OCI-LY1 (cell line): ENCODE data around the gene ZNF223.

Experiments used
- H2AFZ ChIP-seq: fragments of 200-600 bp; sonication (generic), shearing (Covaris generic); 2 replicates; pipeline ENCODE4 v1.6.0; 2014; ENCODE audit warnings: antibody characterized with exemption, mild to moderate bottlenecking, low read length
- H3F3A ChIP-seq: fragments of 200-600 bp; sonication (generic), shearing (Covaris generic); 2 replicates; pipeline ENCODE4 v1.6.0; 2014; ENCODE audit warnings: mild to moderate bottlenecking, antibody characterized with exemption, low read length, moderate library complexity; ENCODE audit not compliant: insufficient read depth
- H3K27ac ChIP-seq: fragments of 200-600 bp; sonication (generic); 2 replicates; pipeline ENCODE4 v1.5.1; 2014; ENCODE audit warnings: low read length, mixed run types, mild to moderate bottlenecking, low read depth; ENCODE audit not compliant: poor library complexity, severe bottlenecking
- H3K27me3 ChIP-seq: fragments of 200-600 bp; sonication (generic); 2 replicates; pipeline ENCODE4 v1.6.0; 2014; ENCODE audit warnings: antibody characterized with exemption, mild to moderate bottlenecking, low read length, moderate library complexity; ENCODE audit not compliant: insufficient read depth
- H3K36me3 ChIP-seq: fragments of 200-600 bp; sonication (generic); 2 replicates; pipeline ENCODE4 v1.6.1; 2014; ENCODE audit warnings: mild to moderate bottlenecking, antibody characterized with exemption, low read length, moderate library complexity, mixed read lengths; ENCODE audit not compliant: insufficient read depth
- H3K4me1 ChIP-seq: fragments of 200-600 bp; sonication (generic); 2 replicates; pipeline ENCODE4 v1.5.1; 2014; ENCODE audit warnings: mild to moderate bottlenecking, low read length, moderate library complexity; ENCODE audit not compliant: insufficient read depth, severe bottlenecking
- H3K4me2 ChIP-seq: fragments of 200-600 bp; sonication (generic), shearing (Covaris generic); 2 replicates; pipeline ENCODE4 v1.6.1; 2014; ENCODE audit warnings: low read length
- H3K4me3 ChIP-seq: fragments of 200-600 bp; sonication (generic); 2 replicates; pipeline ENCODE4 v1.5.1; 2014; ENCODE audit warnings: low read length, low read depth, mild to moderate bottlenecking, mixed read lengths; ENCODE audit not compliant: poor library complexity, severe bottlenecking
- H3K79me2 ChIP-seq: fragments of 200-600 bp; shearing (Covaris generic); 2 replicates; pipeline ENCODE4 v1.6.1; 2016; ENCODE audit warnings: mixed run types, low read length, mixed read lengths; ENCODE audit not compliant: insufficient read depth
- H3K9ac ChIP-seq: fragments of 200-600 bp; sonication (generic), shearing (Covaris generic); 2 replicates; pipeline ENCODE4 v1.6.1; 2014; ENCODE audit warnings: mild to moderate bottlenecking, low read length, mixed read lengths
- H3K9me2 ChIP-seq: fragments of 200-600 bp; sonication (generic), shearing (Covaris generic); 2 replicates; pipeline ENCODE4 v1.6.1; 2014; ENCODE audit warnings: low read depth, mild to moderate bottlenecking, low read length, mixed read lengths
- H3K9me3 ChIP-seq: fragments of 200-600 bp; shearing (Covaris generic); 2 replicates; pipeline ENCODE4 v1.6.1; 2014; ENCODE audit warnings: low read length, mixed read lengths
- H4K20me1 ChIP-seq: fragments of 200-600 bp; sonication (generic), shearing (Covaris generic); 2 replicates; pipeline ENCODE4 v1.6.0; 2016; ENCODE audit warnings: mild to moderate bottlenecking, low read length; ENCODE audit not compliant: insufficient read depth
- EZH2 ChIP-seq: fragments of 200-600 bp; sonication (generic), shearing (Covaris generic); IDR thresholded peaks from 2 replicates; pipeline ENCODE4 v1.8.0; 2017; ENCODE audit warnings: borderline replicate concordance, mixed run types, mild to moderate bottlenecking, antibody characterized with exemption, low read length, moderate library complexity, mixed read lengths
- TF ChIP-seq, protein P1 (sequence below): fragments of 200-600 bp; sonication (generic), shearing (Covaris generic); IDR thresholded peaks from 2 replicates; pipeline ENCODE4 v1.5.1; 2017; ENCODE audit warnings: mild to moderate bottlenecking, antibody characterized with exemption, low read length, moderate library complexity, mixed read lengths

The ZNF223 gene

DNA sequence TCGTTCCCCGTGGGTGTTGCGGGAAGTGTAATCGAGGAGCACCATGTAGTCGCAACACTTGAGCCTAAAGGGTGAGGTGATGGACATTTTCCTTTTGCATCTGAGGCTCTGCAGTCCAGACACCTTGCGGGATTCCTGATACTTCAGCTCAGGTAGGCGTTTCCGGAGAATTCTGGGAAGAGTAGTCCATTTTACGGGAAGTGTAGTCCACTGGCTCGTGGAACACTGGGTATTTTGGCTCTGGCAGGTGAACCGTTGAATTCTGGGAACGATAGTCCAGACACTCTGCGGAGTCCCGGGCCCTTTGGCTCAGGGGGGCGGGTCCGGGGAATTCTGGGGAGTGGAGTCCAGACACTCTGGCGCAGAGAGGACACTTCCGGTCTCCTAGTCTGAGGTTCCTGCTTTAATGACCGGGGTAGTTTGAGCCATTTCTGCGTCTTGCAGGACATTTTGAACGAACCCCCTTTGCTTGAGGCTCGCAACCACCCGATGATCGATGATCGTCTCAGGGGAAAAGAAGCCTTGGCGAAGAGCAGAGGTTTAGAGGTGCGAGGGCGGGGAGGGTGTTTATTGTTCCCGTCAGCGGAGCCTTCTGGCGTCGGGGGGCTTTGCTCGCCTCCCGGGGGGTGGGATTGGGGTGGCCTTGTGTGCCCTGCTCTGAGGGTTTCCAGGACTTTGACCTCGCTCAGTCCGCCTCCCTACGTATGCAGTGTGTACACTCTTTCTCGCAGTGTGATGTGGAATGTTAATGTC is at the start of gene ZNF223:
Gene ZNF223, plus strand, starts transcription at position 387 of the 753 bp plus-strand sequence. CDS start 3,141 bp downstream, outside the sequence.
- H4K20me1 ChIP-seq = no peaks in the 10 kb centered on the region
- no peak within 1 kb of the TSS for H3K4me2 ChIP-seq
- H3F3A ChIP-seq = no peaks in the 10 kb centered on the region
- peaks cover 7% of the 10 kb centered on the region for H3K27me3 ChIP-seq
- H3K9me3 ChIP-seq = no peaks in the 10 kb centered on the region
- H3K4me3 ChIP-seq = no peak within 1 kb of the TSS
- H3K36me3 ChIP-seq = no peaks in the 10 kb centered on the region
- H3K9ac ChIP-seq = no peak within 1 kb of the TSS
- TF ChIP-seq EZH2 = no peak
- TF ChIP-seq, protein P1, sequence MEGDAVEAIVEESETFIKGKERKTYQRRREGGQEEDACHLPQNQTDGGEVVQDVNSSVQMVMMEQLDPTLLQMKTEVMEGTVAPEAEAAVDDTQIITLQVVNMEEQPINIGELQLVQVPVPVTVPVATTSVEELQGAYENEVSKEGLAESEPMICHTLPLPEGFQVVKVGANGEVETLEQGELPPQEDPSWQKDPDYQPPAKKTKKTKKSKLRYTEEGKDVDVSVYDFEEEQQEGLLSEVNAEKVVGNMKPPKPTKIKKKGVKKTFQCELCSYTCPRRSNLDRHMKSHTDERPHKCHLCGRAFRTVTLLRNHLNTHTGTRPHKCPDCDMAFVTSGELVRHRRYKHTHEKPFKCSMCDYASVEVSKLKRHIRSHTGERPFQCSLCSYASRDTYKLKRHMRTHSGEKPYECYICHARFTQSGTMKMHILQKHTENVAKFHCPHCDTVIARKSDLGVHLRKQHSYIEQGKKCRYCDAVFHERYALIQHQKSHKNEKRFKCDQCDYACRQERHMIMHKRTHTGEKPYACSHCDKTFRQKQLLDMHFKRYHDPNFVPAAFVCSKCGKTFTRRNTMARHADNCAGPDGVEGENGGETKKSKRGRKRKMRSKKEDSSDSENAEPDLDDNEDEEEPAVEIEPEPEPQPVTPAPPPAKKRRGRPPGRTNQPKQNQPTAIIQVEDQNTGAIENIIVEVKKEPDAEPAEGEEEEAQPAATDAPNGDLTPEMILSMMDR = no peak
- H3K4me1 ChIP-seq = no peaks in the 10 kb centered on the region
- no peak within 1 kb of the TSS for H3K27ac ChIP-seq
- no peaks in the 10 kb centered on the region for H3K9me2 ChIP-seq
- H2AFZ ChIP-seq = no peak within 1 kb of the TSS
- no peaks in the 10 kb centered on the region for H3K79me2 ChIP-seq

DNA sequence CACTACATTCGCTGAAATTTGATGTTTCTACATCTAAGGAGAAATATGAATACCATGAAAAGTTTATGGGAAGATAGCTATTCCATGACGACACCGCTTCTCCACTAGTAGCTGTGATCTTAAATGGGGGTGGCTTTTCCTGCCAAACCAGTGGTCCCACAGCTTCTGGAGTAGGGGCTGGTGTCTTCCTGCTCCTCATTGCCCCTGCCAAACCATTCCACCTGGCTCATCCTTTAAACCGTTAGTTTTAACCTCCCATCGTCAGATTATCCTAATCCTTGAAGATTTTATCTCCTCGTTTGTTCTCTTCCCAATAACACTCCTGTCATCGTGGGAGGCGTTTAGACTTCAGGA is 49.6 kb upstream of the ZNF223 start:
- H3K79me2 ChIP-seq = no peaks in the 10 kb centered on the region
- TF ChIP-seq, protein P1 = no peak
- no peak for TF ChIP-seq EZH2
- H3K36me3 ChIP-seq = peaks cover 1% of the 10 kb centered on the region
- peak overlapping the region; percentile 77 for H3K4me2 ChIP-seq
- H3K9me2 ChIP-seq = no peaks in the 10 kb centered on the region
- H3K27ac ChIP-seq = no peak overlapping the region
- H3K4me3 ChIP-seq = peak overlapping the region; percentile 76
- H4K20me1 ChIP-seq = no peaks in the 10 kb centered on the region
- H3K4me1 ChIP-seq = peaks cover 11% of the 10 kb centered on the region
- H3K27me3 ChIP-seq = no peaks in the 10 kb centered on the region
- H3K9ac ChIP-seq = peak overlapping the region; percentile 69
- H3F3A ChIP-seq = no peaks in the 10 kb centered on the region
- H2AFZ ChIP-seq = peak overlapping the region; percentile 91; the same call in 1 of the 2 replicates
- H3K9me3 ChIP-seq = no peaks in the 10 kb centered on the region

DNA sequence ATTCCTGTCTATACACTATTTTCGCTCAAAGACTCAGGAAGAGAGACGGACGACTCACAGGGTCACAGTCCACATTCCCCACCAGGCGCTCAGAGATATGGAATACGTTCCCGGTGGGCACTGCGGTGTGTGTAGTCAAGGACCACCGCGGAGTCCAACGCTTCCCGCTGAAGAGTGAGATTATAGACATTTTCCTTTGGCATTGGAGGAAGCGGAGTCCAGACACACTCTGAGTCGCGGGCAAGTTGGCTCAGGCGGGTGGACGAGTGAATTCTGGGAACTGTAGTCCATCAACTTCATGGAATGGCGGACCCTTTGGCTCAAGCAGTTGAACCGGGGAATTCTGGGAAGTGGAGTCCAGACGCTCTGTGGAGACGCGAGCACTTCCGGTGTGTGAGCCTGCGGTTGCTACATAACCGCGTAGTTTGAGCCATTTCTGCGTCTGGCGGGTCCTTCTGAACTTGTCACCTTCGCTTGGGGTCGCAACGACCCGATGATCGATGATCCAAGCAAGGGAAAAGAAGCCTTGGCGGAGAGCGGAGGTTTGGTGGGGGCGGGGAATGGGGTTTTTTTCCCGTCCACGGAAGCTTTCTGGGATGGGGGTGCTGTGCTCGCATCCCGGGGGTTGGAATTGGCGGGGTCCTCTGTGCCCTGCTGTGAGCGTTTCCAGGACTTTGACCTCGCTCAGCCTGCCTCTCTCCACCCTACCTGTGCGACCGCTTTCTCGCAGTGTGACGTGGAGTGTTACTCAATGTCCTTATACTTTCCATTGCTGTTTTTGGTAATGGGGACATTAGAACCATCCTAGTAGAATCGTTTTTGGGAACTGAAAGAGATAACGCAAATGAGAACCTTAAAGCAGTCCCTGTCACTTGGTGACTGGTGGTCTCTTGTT is 49.0 kb upstream of the ZNF223 start, which contains the start of gene ZNF230:
Gene ZNF230, plus strand, starts transcription at position 392 of the 895 bp plus-strand sequence. CDS start 4,122 bp downstream, outside the sequence.
- no peaks in the 10 kb centered on the region for H4K20me1 ChIP-seq
- no peaks in the 10 kb centered on the region for H3K9me2 ChIP-seq
- no peaks in the 10 kb centered on the region for H3F3A ChIP-seq
- peaks cover 11% of the 10 kb centered on the region for H3K4me1 ChIP-seq
- no peaks in the 10 kb centered on the region for H3K27me3 ChIP-seq
- H3K9ac ChIP-seq = peak within 1 kb of the TSS; percentile 69
- H2AFZ ChIP-seq = peak within 1 kb of the TSS; percentile 91; the same call in 1 of the 2 replicates
- H3K4me3 ChIP-seq = peak within 1 kb of the TSS; percentile 76
- peaks cover 8% of the 10 kb centered on the region for H3K36me3 ChIP-seq
- H3K27ac ChIP-seq = no peak within 1 kb of the TSS
- no peaks in the 10 kb centered on the region for H3K79me2 ChIP-seq
- peak within 1 kb of the TSS; percentile 77 for H3K4me2 ChIP-seq
- TF ChIP-seq, protein P1 = no peak
- no peak for TF ChIP-seq EZH2
- H3K9me3 ChIP-seq = 0 out of 2 replicates have a peak, but pooled peaks cover 4% of the 10 kb centered on the region
